Activated CD4-positive, alpha-beta T cell treated with anti-CD3 and anti-CD28 coated beads, Interleukin-2, amount 10 ng/mL, durations not matched to agents 7 days and 5 days (primary cell): ENCODE results near the gene UBE2C. TPM values are rescaled to one million over a fixed set of nuclear protein-coding genes. Genes with fewer than 3 reads are reported as not detected.

Source experiments
- CTCF ChIA-PET: fragments of 350-600 bp; sonication (Branson Sonifier 250); formaldehyde crosslinking; loops from one replicate; lab custom pipeline; 2021; ENCODE audit warnings: antibody characterized with exemption; lab: Charles Lee
- POLR2A ChIA-PET: fragments of 350-600 bp; sonication (Branson Sonifier 250); formaldehyde crosslinking; loops from one replicate; lab custom pipeline; 2021; ENCODE audit warnings: antibody characterized with exemption; lab: Charles Lee
- DNase-seq: peaks from one replicate; pipeline ENCODE4 v3.0.0-alpha.2; 2020
- H3K27ac Mint-ChIP-seq: one replicate; pipeline ENCODE4 v1.8.0; 2021; ENCODE audit warnings: mild to moderate bottlenecking, moderate library complexity, mixed read lengths
- H3K27me3 Mint-ChIP-seq: one replicate; pipeline ENCODE4 v1.8.0; 2021; ENCODE audit warnings: mixed read lengths
- H3K36me3 Mint-ChIP-seq: one replicate; pipeline ENCODE4 v1.8.0; 2021; ENCODE audit warnings: low read depth, mixed read lengths
- H3K4me1 Mint-ChIP-seq: one replicate; pipeline ENCODE4 v1.8.0; 2021; ENCODE audit warnings: mixed read lengths
- H3K4me3 Mint-ChIP-seq: one replicate; pipeline ENCODE4 v1.8.0; 2021; ENCODE audit warnings: mild to moderate bottlenecking, moderate library complexity, mixed read lengths
- H3K9me3 Mint-ChIP-seq: one replicate; pipeline ENCODE4 v1.8.0; 2021; ENCODE audit warnings: mixed read lengths
- total RNA-seq, 2 experiments: library from RNA; stranded (reverse); gene quantifications; one replicate each; pipeline ENCODE4 v1.2.3, GENCODE V29; 2021

The UBE2C gene
- total RNA-seq, 2 experiments from 2014 or later, result 232 to 244 TPM

GRCh38 chr20:45836841-45837240 is 24.4 kb downstream of the UBE2C start:
- no peak overlapping the region for H3K4me3 Mint-ChIP-seq

DNA sequence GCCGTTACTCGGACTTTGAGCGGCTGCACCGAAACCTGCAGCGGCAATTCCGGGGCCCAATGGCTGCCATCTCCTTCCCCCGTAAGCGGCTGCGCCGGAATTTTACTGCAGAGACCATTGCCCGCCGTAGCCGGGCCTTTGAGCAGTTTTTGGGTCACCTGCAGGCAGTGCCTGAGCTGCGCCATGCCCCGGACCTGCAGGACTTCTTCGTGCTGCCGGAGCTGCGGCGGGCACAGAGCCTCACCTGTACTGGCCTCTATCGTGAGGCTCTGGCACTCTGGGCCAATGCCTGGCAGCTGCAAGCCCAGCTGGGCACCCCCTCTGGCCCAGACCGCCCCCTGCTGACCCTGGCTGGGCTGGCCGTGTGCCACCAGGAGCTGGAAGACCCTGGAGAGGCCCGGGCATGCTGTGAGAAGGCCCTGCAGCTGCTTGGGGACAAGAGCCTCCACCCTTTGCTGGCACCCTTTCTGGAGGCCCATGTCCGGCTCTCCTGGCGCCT is 28.3 kb downstream of the UBE2C start:
- POLR2A ChIA-PET, result no interaction called here
- Mint-ChIP-seq H3K4me1 (no peaks in the 10 kb centered on the region), H3K4me3 (no peak overlapping the region), H3K36me3 (peaks cover 9% of the 10 kb centered on the region), H3K27ac (no peak overlapping the region), H3K27me3 (no peaks in the 10 kb centered on the region), H3K9me3 (no peaks in the 10 kb centered on the region)
- no peak for DNase-seq
- CTCF ChIA-PET, result interaction anchor here (0.8 to 2.4 kb wide), 4 partner anchors 23 to 75 kb away, joined by 3 to 6 read pairs (median 4); partner anchors contain the start of genes CTSA and NEURL2

More at GRCh38 chr20:45836841-45837240, 24.4 kb downstream of the UBE2C start:
- Mint-ChIP-seq H3K27me3 (no peaks in the 10 kb centered on the region), H3K36me3 (no peaks in the 10 kb centered on the region), H3K27ac (no peak overlapping the region), H3K9me3 (no peaks in the 10 kb centered on the region), H3K4me1 (peaks cover 11% of the 10 kb centered on the region)
- CTCF ChIA-PET, result interaction anchor here (0.7 to 1.0 kb wide), 2 partner anchors 19 to 132 kb away, joined by 3 to 8 read pairs; no protein-coding TSS in a partner anchor
- no peak for DNase-seq
- POLR2A ChIA-PET, result no interaction called here

DNA sequence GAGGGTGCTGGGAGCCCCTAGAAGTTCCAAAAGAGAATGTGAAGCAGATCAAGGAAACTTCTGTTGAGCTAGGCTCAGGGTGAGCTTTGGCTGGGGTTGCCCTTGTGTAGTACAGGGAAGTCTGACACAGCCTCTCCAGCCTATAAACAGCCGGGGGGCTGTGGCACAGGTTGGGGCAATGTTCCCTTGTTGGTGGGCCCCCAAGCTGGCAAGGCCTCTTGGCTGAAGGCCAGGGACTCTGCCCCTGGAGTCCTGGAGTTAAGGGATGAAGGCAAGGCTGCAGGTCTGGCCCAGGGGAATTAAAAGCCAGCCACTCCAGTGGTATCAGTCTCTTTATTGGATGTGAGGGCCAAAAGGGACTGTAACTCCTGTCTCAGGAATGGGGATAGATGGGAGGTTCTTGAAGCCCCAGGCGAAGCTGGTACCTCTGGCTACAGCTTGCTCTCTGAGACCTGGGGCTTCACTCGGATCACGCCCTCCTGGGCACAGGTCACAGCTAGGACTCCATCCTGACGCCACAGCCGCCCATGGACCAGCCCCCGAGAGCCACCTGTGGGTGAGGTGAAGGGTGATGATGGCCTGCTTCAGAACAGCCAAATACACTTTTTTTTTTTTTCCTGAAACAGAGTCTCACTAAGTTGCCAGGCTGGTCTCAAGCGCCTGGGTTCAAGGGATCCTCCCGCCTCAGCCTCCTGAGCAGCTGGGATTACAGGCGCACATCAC is 29.1 kb downstream of the UBE2C start:
- H3K4me3 Mint-ChIP-seq, result no peak overlapping the region
- peaks cover 12% of the 10 kb centered on the region for H3K36me3 Mint-ChIP-seq
- no peaks in the 10 kb centered on the region for H3K27me3 Mint-ChIP-seq
- no peak overlapping the region for H3K27ac Mint-ChIP-seq
- CTCF ChIA-PET, result interaction anchor here (0.8 to 2.4 kb wide), 6 partner anchors 11 to 74 kb away, joined by 3 to 6 read pairs (median 4); partner anchors contain the start of genes CTSA and NEURL2
- no peaks in the 10 kb centered on the region for H3K9me3 Mint-ChIP-seq
- no peaks in the 10 kb centered on the region for H3K4me1 Mint-ChIP-seq
- no peak for DNase-seq
- POLR2A ChIA-PET, result interaction anchor here (0.6 kb wide), 1 partner anchor 42 kb away, joined by 3 read pairs; no protein-coding TSS in a partner anchor

DNA sequence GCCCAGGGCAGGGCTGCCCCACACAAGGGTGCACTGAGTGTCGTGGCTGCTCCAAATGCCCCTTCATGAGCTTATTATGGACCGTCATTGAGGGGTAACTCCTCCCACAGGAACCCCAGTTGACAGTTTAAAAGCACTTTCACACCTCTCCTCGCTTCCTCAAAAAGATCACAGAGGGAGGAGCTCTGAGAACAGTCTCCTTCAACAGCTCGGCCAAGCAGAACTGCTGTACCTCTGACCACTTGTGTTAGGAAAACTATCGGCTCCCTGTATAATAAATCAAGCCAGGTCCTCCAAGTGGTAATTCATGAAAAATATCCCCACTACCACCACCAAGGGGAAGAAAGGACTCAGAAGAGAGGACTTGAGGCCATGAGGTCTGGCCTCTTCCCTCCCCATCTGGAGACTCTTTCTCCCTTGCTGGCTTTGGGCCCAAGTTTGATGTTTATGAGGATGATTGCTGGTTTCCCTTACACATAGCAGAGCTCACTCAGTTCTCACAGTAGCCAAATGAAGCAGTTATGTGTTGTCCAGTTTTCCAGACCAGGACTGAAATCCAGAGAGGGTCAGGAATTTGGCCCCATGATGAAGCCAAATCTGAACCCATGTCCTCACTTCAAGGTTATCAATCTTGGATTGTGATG is 29.8 kb downstream of the UBE2C start:
- ChIA-PET POLR2A (interaction anchor here (0.6 kb wide), 1 partner anchor 42 kb away, joined by 3 read pairs; no protein-coding TSS in a partner anchor), CTCF (interaction anchor here (0.8 to 1.4 kb wide), 4 partner anchors 10 to 15 kb away, joined by 3 to 6 read pairs (median 3); partner anchors contain the start of genes ACOT8 and ZSWIM3)
- no peak for DNase-seq
- no peaks in the 10 kb centered on the region for H3K27me3 Mint-ChIP-seq
- H3K9me3 Mint-ChIP-seq, result no peaks in the 10 kb centered on the region
- peaks cover 12% of the 10 kb centered on the region for H3K36me3 Mint-ChIP-seq
- no peaks in the 10 kb centered on the region for H3K4me1 Mint-ChIP-seq
- H3K4me3 Mint-ChIP-seq, result no peak overlapping the region
- H3K27ac Mint-ChIP-seq, result no peak overlapping the region

DNA sequence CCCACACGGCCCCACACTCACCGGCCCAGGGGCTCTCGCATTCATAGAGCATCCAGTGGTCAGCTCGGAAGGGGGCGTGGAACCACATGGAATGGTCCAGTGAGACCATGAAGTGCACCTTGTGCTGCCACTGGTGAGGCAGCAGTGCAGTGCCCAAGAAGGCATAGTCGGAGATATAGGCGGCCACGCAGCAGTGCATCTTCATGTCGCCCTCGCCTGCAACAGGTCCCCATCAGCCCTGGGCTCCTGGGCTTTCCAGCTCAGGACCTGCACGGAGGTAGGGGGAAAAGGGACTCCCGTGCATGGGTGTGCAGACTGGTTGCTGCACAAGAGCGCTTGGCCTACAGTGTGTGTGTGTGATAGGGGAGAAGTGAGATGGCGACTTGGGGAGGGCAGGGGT is 31.1 kb downstream of the UBE2C start:
- H3K27me3 Mint-ChIP-seq, result no peaks in the 10 kb centered on the region
- no peaks in the 10 kb centered on the region for H3K9me3 Mint-ChIP-seq
- ChIA-PET CTCF (interaction anchor here (1.1 kb wide), 1 partner anchor 9 kb away, joined by 3 read pairs; no protein-coding TSS in a partner anchor), POLR2A (no interaction called here)
- no peak overlapping the region for H3K4me3 Mint-ChIP-seq
- peaks cover 14% of the 10 kb centered on the region for H3K36me3 Mint-ChIP-seq
- H3K27ac Mint-ChIP-seq, result no peak overlapping the region
- no peaks in the 10 kb centered on the region for H3K4me1 Mint-ChIP-seq
- no peak for DNase-seq

DNA sequence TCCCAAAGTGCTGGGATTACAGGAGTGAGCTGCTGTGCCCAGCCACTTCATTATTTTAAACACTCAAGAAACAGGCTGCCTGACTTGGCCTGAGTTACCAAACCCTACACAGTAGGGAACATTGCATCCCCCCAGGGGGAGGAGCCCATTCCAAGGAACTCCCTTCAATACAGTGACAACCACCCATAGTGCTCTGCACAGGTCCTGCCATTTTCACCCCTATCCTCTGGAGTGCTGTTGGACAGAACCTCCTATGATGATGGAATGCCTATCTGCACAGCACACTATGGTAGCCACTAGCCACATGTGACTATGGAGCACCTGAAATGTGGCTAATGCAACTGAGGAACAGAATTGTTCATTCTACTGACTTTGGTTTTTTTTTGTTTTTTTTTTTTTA is 33.0 kb downstream of the UBE2C start:
- no peaks in the 10 kb centered on the region for H3K27me3 Mint-ChIP-seq
- no peak overlapping the region for H3K27ac Mint-ChIP-seq
- CTCF ChIA-PET, result no interaction called here
- no peaks in the 10 kb centered on the region for H3K9me3 Mint-ChIP-seq
- POLR2A ChIA-PET, result no interaction called here
- H3K4me3 Mint-ChIP-seq, result no peak overlapping the region
- no peak for DNase-seq
- peaks cover 22% of the 10 kb centered on the region for H3K36me3 Mint-ChIP-seq
- no peaks in the 10 kb centered on the region for H3K4me1 Mint-ChIP-seq

DNA sequence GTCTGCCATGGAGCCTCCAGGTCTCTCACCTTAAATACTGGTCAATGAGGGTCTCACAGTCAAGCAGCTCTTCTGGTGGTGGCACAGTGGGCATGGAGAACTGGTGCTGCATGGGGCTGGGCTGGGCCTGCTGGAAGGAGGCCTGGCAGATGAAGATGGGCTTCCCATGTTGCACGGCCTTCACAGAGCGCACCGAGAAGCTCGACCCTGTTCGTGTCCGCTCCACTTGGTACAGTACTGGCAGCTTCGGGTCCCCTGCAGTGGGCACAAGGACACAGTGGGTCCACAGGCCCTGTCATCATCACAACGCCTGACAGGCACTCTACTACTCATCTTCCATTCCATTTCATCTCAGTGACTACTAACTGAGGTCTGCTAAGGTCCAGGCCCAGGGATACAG is 36.0 kb downstream of the UBE2C start:
- CTCF ChIA-PET, result no interaction called here
- Mint-ChIP-seq H3K4me1 (peaks cover under 1% of the 10 kb centered on the region), H3K9me3 (no peaks in the 10 kb centered on the region), H3K36me3 (peaks cover 29% of the 10 kb centered on the region), H3K27ac (no peak overlapping the region), H3K4me3 (no peak overlapping the region), H3K27me3 (no peaks in the 10 kb centered on the region)
- POLR2A ChIA-PET, result no interaction called here
- no peak for DNase-seq

DNA sequence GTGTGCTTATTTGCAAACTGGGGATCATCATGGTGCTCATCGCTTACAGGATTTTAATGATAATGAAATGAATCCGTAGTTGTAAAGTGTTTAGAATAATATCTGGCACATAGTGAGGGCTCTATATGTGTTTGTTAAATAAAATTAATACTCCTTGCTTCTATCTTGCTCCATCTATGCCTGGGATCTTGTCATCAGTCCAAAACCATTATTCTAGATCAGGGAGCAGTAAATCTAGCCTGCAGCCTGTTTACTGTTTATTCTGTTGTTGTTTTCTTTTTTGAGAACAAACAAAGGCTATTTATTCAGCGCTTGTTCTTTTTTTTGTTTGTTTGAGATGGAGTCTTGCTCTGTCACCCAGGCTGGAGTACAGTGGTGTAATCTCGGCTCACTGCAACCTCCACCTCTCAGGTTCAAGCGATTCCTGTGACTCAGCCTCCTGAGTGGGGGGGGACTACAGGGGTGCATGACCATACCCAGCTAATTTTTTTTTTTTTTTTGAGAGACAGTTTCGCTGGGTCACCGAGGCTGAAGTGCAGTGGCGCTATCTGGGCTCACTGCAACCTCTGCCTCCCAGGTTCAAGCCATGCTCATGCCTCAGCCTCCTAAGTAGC is 36.6 kb downstream of the UBE2C start:
- Mint-ChIP-seq H3K4me3 (no peak overlapping the region), H3K27me3 (no peaks in the 10 kb centered on the region), H3K9me3 (no peaks in the 10 kb centered on the region), H3K36me3 (peaks cover 33% of the 10 kb centered on the region), H3K27ac (no peak overlapping the region), H3K4me1 (peaks cover 4% of the 10 kb centered on the region)
- no peak for DNase-seq
- CTCF ChIA-PET, result interaction anchor here (0.6 to 1.1 kb wide), 2 partner anchors 15 to 19 kb away, joined by 3 to 6 read pairs; no protein-coding TSS in a partner anchor
- POLR2A ChIA-PET, result interaction anchor here (0.6 kb wide), 1 partner anchor 114 kb away, joined by 7 read pairs; no protein-coding TSS in a partner anchor

DNA sequence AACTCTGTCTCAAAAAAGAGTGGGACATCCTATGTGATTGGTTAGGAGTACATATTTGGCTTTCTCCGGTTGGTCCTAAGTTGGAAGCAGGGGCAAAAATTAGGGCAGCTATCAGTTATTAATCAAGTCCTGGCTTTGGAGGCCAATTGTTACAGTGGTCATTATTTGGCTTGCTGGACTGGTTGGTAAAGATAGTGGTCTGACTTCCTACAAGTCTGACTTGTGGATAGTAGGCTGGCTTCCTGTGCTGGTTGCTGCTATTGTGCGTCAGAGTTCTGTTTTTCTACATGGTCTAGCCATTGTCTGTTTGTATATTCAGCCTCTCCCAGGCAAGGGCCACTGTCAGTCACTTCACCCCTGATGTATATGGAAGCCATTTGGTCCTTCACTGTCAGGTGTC is 37.8 kb downstream of the UBE2C start:
- H3K36me3 Mint-ChIP-seq, result peaks cover 34% of the 10 kb centered on the region
- H3K4me1 Mint-ChIP-seq, result peaks cover 12% of the 10 kb centered on the region
- CTCF ChIA-PET, result interaction anchor here (0.6 to 1.1 kb wide), 2 partner anchors 14 to 78 kb away, joined by 3 to 6 read pairs; no protein-coding TSS in a partner anchor
- no peak for DNase-seq
- no peaks in the 10 kb centered on the region for H3K27me3 Mint-ChIP-seq
- H3K27ac Mint-ChIP-seq, result no peak overlapping the region
- POLR2A ChIA-PET, result interaction anchor here (0.6 kb wide), 1 partner anchor 921 kb away, joined by 6 read pairs; no protein-coding TSS in a partner anchor
- no peaks in the 10 kb centered on the region for H3K9me3 Mint-ChIP-seq
- H3K4me3 Mint-ChIP-seq, result no peak overlapping the region

DNA sequence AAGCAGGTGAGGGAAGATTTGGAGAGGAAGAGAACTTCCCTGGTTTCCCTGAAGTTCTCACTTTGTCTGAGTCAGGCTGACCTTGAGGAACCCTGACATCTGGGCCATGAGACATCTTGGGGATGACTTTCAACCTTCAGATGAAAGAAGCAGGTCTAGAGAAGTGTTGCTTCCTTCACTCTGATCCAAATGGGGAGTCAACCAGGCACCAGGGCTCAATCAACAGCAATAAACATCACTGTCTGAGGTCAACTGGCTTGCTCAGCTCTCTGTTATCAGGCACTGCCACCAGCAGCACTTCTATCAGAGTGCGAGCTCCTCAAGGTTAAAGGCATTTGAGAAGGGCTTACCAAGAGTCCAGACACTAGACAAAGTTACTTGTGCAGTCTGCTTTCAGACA is 38.5 kb downstream of the UBE2C start:
- H3K27me3 Mint-ChIP-seq, result no peaks in the 10 kb centered on the region
- H3K36me3 Mint-ChIP-seq, result peaks cover 34% of the 10 kb centered on the region
- no peak overlapping the region for H3K4me3 Mint-ChIP-seq
- POLR2A ChIA-PET, result interaction anchor here (0.6 kb wide), 1 partner anchor 81 kb away, joined by 4 read pairs; no protein-coding TSS in a partner anchor
- no peak overlapping the region for H3K27ac Mint-ChIP-seq
- no peak for DNase-seq
- peaks cover 17% of the 10 kb centered on the region for H3K4me1 Mint-ChIP-seq
- CTCF ChIA-PET, result no interaction called here
- H3K9me3 Mint-ChIP-seq, result no peaks in the 10 kb centered on the region

DNA sequence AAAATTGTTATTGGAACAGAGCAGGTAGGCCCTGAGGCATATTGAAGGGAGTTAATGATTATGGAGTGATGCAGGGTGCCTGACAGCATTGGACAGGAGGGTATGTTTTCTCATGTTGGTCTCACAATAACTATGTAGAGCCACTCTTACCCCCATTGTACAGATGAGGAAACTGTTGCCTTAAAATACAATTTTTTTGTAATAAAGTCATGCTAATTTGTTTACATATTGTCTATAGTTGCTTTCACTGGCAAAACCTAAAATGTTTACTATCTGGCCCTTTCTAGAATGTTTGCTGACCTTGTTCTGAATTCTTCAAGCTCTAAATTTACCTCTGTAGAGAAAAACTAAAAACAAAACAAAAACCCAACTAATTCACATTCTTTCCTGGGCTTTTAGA is 39.1 kb downstream of the UBE2C start:
- CTCF ChIA-PET, result interaction anchor here (0.6 to 0.7 kb wide), 2 partner anchors 116 to 483 kb away, joined by 3 to 6 read pairs; no protein-coding TSS in a partner anchor
- no peaks in the 10 kb centered on the region for H3K9me3 Mint-ChIP-seq
- H3K4me3 Mint-ChIP-seq, result no peak overlapping the region
- H3K4me1 Mint-ChIP-seq, result peaks cover 21% of the 10 kb centered on the region
- no peak overlapping the region for H3K27ac Mint-ChIP-seq
- DNase-seq, result no peak
- no peaks in the 10 kb centered on the region for H3K27me3 Mint-ChIP-seq
- H3K36me3 Mint-ChIP-seq, result peaks cover 32% of the 10 kb centered on the region
- POLR2A ChIA-PET, result interaction anchor here (0.6 kb wide), 1 partner anchor 81 kb away, joined by 4 read pairs; no protein-coding TSS in a partner anchor

DNA sequence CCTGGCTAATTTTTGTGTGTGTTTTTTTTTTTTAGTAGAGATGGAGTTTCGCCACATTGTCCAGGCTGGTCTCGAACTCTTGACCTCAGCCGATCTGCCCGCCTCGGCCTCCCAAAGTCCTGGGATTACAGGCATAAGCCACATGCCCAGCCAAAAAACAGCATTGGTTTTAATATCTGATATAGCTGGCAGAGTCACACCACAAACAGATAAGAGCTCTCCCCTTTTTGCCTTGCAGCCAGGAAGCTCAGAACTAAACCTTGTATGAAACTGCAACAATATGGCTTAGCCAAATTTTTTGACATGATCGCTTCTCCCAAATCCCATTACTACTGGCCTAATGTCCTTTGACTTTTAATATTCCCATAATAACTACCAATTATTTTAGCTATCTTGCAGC is 39.9 kb downstream of the UBE2C start:
- Mint-ChIP-seq H3K9me3 (no peaks in the 10 kb centered on the region), H3K4me3 (no peak overlapping the region), H3K27me3 (no peaks in the 10 kb centered on the region), H3K27ac (no peak overlapping the region), H3K4me1 (peaks cover 25% of the 10 kb centered on the region), H3K36me3 (peaks cover 34% of the 10 kb centered on the region)
- POLR2A ChIA-PET, result no interaction called here
- no peak for DNase-seq
- CTCF ChIA-PET, result interaction anchor here (0.6 to 1.4 kb wide), 4 partner anchors 8 to 483 kb away, joined by 3 read pairs; no protein-coding TSS in a partner anchor
